Neural progenitor cell (in vitro differentiated cells): ENCODE results near the gene DPH3. TPM values are rescaled to one million over a fixed set of nuclear protein-coding genes. Genes with fewer than 3 reads are reported as not detected.

Source experiments
- DNase-seq: peaks from one replicate; pipeline ENCODE4 v3.0.0-alpha.2; 2016; ENCODE audit warnings: low spot score
- H2AFZ ChIP-seq: fragments of 200-600 bp; sonication (generic); replicated peaks from 2 replicates; pipeline ENCODE4 v1.6.1; 2016; ENCODE audit warnings: antibody characterized with exemption
- H3F3A ChIP-seq: fragments of 200-600 bp; sonication (generic); 2 replicates; pipeline ENCODE4 v1.6.1; 2016; ENCODE audit warnings: antibody characterized with exemption, low read depth
- H3K27ac ChIP-seq: fragments of 200-600 bp; sonication (generic); 2 replicates; pipeline ENCODE4 v1.5.1; 2016; ENCODE audit warnings: mild to moderate bottlenecking
- H3K27me3 ChIP-seq: fragments of 200-600 bp; sonication (generic); 2 replicates; pipeline ENCODE4 v1.6.1; 2016; ENCODE audit warnings: mild to moderate bottlenecking, moderate library complexity
- H3K36me3 ChIP-seq: fragments of 200-600 bp; sonication (generic); 2 replicates; pipeline ENCODE4 v1.5.1; 2016
- H3K4me1 ChIP-seq: fragments of 200-600 bp; sonication (generic); 2 replicates; pipeline ENCODE4 v1.6.1; 2016; ENCODE audit warnings: mixed run types
- H3K4me2 ChIP-seq: fragments of 200-600 bp; sonication (generic); 2 replicates; pipeline ENCODE4 v1.6.1; 2016
- H3K4me3 ChIP-seq: fragments of 200-600 bp; sonication (generic); 2 replicates; pipeline ENCODE4 v1.5.1; 2016
- H3K79me2 ChIP-seq: fragments of 200-600 bp; sonication (generic); 2 replicates; pipeline ENCODE4 v1.6.1; 2016; ENCODE audit warnings: low read depth
- H3K9ac ChIP-seq: fragments of 200-600 bp; sonication (generic); 2 replicates; pipeline ENCODE4 v1.6.1; 2016
- H3K9me3 ChIP-seq: fragments of 200-600 bp; sonication (generic); 2 replicates; pipeline ENCODE4 v1.5.1; 2016; ENCODE audit warnings: low read depth
- H4K20me1 ChIP-seq: fragments of 200-600 bp; sonication (generic); 2 replicates; pipeline ENCODE4 v1.6.1; 2016; ENCODE audit warnings: low read depth
- H3K27ac Mint-ChIP-seq: 3 replicates; pipeline ENCODE4 v1.8.0; 2021; ENCODE audit warnings: mixed read lengths
- H3K27me3 Mint-ChIP-seq: 2 replicates; pipeline ENCODE4 v1.8.0; 2022; ENCODE audit warnings: low read depth, mild to moderate bottlenecking, inconsistent platforms, moderate library complexity, mixed read lengths; ENCODE audit not compliant: insufficient read depth
- H3K36me3 Mint-ChIP-seq: 3 replicates; pipeline ENCODE4 v1.8.0; 2021; ENCODE audit warnings: mixed read lengths
- H3K4me1 Mint-ChIP-seq: 3 replicates; pipeline ENCODE4 v1.8.0; 2021; ENCODE audit warnings: mixed read lengths
- H3K4me3 Mint-ChIP-seq: 3 replicates; pipeline ENCODE4 v1.8.0; 2021; ENCODE audit warnings: mild to moderate bottlenecking, moderate library complexity, mixed read lengths
- H3K9me3 Mint-ChIP-seq: 3 replicates; pipeline ENCODE4 v1.8.0; 2020; ENCODE audit warnings: mixed read lengths
- CTCF ChIP-seq: fragments of 200-600 bp; sonication (generic); IDR thresholded peaks from 2 replicates; pipeline ENCODE4 v1.5.1; 2017; ENCODE audit warnings: antibody characterized with exemption, mild to moderate bottlenecking
- EZH2 ChIP-seq: fragments of 200-600 bp; sonication (generic); IDR thresholded peaks from 2 replicates; pipeline ENCODE4 v1.6.1; 2017; ENCODE audit warnings: antibody characterized with exemption, mild to moderate bottlenecking, moderate library complexity
- EZH2phosphoT487 ChIP-seq: fragments of 200-600 bp; sonication (generic); IDR thresholded peaks from 2 replicates; pipeline ENCODE4 v1.6.1; 2017; ENCODE audit warnings: antibody characterized with exemption
- total RNA-seq: library from RNA; depleted of rRNA; stranded (reverse); fragments of >200 nt; gene quantifications from 2 replicates; pipeline ENCODE4 v1.2.3, GENCODE V29; 2015; ENCODE audit warnings: low replicate concordance

The DPH3 gene
- total RNA-seq, 1 donor from 2014 or later, result 31.2 TPM

GRCh38 chr3:16266714-16267113 is 2.0 kb upstream of the DPH3 start:
- H3K27me3 ChIP-seq, result no peaks in the 10 kb centered on the region
- H3K4me3 Mint-ChIP-seq, result peak overlapping the region; percentile 36
- TF ChIP-seq CTCF (no peak), EZH2phosphoT487 (no peak), EZH2 (no peak)
- peaks cover 6% of the 10 kb centered on the region for H4K20me1 ChIP-seq
- H3K4me3 ChIP-seq, result peak overlapping the region; percentile 0
- no peak overlapping the region for H3K27ac Mint-ChIP-seq
- H3K27ac ChIP-seq, result no peak overlapping the region
- DNase-seq, result no peak
- peaks cover 14% of the 10 kb centered on the region for H3K4me1 ChIP-seq
- H3K4me1 Mint-ChIP-seq, result peaks cover 25% of the 10 kb centered on the region
- peaks cover 2% of the 10 kb centered on the region for H3K27me3 Mint-ChIP-seq
- H3F3A ChIP-seq, result peaks cover 4% of the 10 kb centered on the region
- H3K9ac ChIP-seq, result no peak overlapping the region
- no peak overlapping the region for H2AFZ ChIP-seq
- peaks cover 69% of the 10 kb centered on the region for H3K79me2 ChIP-seq
- peaks cover 3% of the 10 kb centered on the region for H3K36me3 ChIP-seq
- peaks cover 2% of the 10 kb centered on the region for H3K36me3 Mint-ChIP-seq
- no peaks in the 10 kb centered on the region for H3K9me3 ChIP-seq
- no peaks in the 10 kb centered on the region for H3K9me3 Mint-ChIP-seq
- peak overlapping the region; percentile 82 for H3K4me2 ChIP-seq

GRCh38 chr3:16265455-16265786 is 678 bp upstream of the DPH3 start:
- H3K27ac Mint-ChIP-seq, result peak overlapping the region; percentile 95
- H3K4me1 Mint-ChIP-seq, result peaks cover 25% of the 10 kb centered on the region
- DNase-seq, result no peak
- H3K27me3 Mint-ChIP-seq, result peaks cover 2% of the 10 kb centered on the region
- H3F3A ChIP-seq, result peaks cover 4% of the 10 kb centered on the region
- H3K79me2 ChIP-seq, result peaks cover 76% of the 10 kb centered on the region
- H3K4me3 Mint-ChIP-seq, result peak overlapping the region; percentile 99
- H3K9me3 ChIP-seq, result no peaks in the 10 kb centered on the region
- peak overlapping the region; percentile 83 for H3K9ac ChIP-seq
- H3K4me2 ChIP-seq, result peak overlapping the region; percentile 82
- H3K4me3 ChIP-seq, result peak overlapping the region; percentile 75
- H3K36me3 ChIP-seq, result no peaks in the 10 kb centered on the region
- H3K27me3 ChIP-seq, result no peaks in the 10 kb centered on the region
- peaks cover 14% of the 10 kb centered on the region for H3K4me1 ChIP-seq
- H3K36me3 Mint-ChIP-seq, result no peaks in the 10 kb centered on the region
- no peaks in the 10 kb centered on the region for H3K9me3 Mint-ChIP-seq
- H2AFZ ChIP-seq, result peak overlapping the region; percentile 65
- H4K20me1 ChIP-seq, result peaks cover 6% of the 10 kb centered on the region
- peak overlapping the region; percentile 40 for H3K27ac ChIP-seq
- no peak for TF ChIP-seq EZH2
- TF ChIP-seq CTCF, result no peak
- TF ChIP-seq EZH2phosphoT487, result no peak

GRCh38 chr3:16264174-16264707 is 502 bp downstream of the DPH3 start:
- peaks cover 6% of the 10 kb centered on the region for H4K20me1 ChIP-seq
- peak overlapping the region; percentile 6 for H3K27ac Mint-ChIP-seq
- H3K36me3 Mint-ChIP-seq, result no peaks in the 10 kb centered on the region
- H3K4me2 ChIP-seq, result peak overlapping the region; percentile 97
- H3F3A ChIP-seq, result peaks cover 4% of the 10 kb centered on the region
- no peaks in the 10 kb centered on the region for H3K9me3 ChIP-seq
- H3K4me3 Mint-ChIP-seq, result peak overlapping the region; percentile 99
- H3K4me3 ChIP-seq, result peak overlapping the region; percentile 75
- no peaks in the 10 kb centered on the region for H3K9me3 Mint-ChIP-seq
- peaks cover 14% of the 10 kb centered on the region for H3K4me1 ChIP-seq
- no peaks in the 10 kb centered on the region for H3K36me3 ChIP-seq
- H3K27me3 Mint-ChIP-seq, result peaks cover 2% of the 10 kb centered on the region
- DNase-seq, result no peak
- H3K79me2 ChIP-seq, result peaks cover 76% of the 10 kb centered on the region
- H3K27ac ChIP-seq, result no peak overlapping the region
- no peak for TF ChIP-seq EZH2
- no peak for TF ChIP-seq CTCF
- no peak for TF ChIP-seq EZH2phosphoT487
- peak overlapping the region; percentile 90 for H2AFZ ChIP-seq
- peak overlapping the region; percentile 83 for H3K9ac ChIP-seq
- H3K27me3 ChIP-seq, result no peaks in the 10 kb centered on the region
- H3K4me1 Mint-ChIP-seq, result peaks cover 25% of the 10 kb centered on the region
